Measurements from ENCODE around the gene PRKN.

GRCh38 chr6:162239330-162239729 is 488.2 kb downstream of the PRKN start:
- TF ChIP-seq GATA3 (IDR thresholded peaks at IDR 0.05; ENCODE audit: low read depth, low read length) (no peak), GATA2 (IDR thresholded peaks at IDR 0.05; ENCODE audit: low read depth, low read length) (no peak)
